PFSK-1 (cell line): ENCODE measurements around the gene MORN5.

Experiments used
- FOXP2 ChIP-seq: optimal IDR thresholded peaks from 2 replicates; pipeline ENCODE3; 2011; ENCODE audit warnings: borderline replicate concordance, control low read depth, inconsistent platforms; ENCODE audit not compliant: insufficient read depth; ENCODE audit errors: extremely low read length, extremely low read depth
- POLR2AphosphoS5 ChIP-seq: IDR thresholded peaks from 2 replicates; pipeline ENCODE4 v1.6.1; 2012; ENCODE audit warnings: low read depth, mild to moderate bottlenecking, control low read depth, low read length, moderate library complexity
- REST ChIP-seq, 2 experiments: IDR thresholded peaks; 2 replicates each; pipeline versions ENCODE4 v1.6.1 to v1.8.0; 2011 to 2012; ENCODE audit warnings: low read depth in 2 of 2, low read length in 2 of 2, control low read depth in 1 of 2, inconsistent platforms in 1 of 2, mild to moderate bottlenecking in 1 of 2, moderate library complexity in 1 of 2; ENCODE audit not compliant: insufficient read depth in 1 of 2
- SIN3A ChIP-seq: IDR thresholded peaks from 2 replicates; pipeline ENCODE4 v1.6.1; 2012; ENCODE audit warnings: mild to moderate bottlenecking, low read length, moderate library complexity, borderline replicate concordance; ENCODE audit not compliant: insufficient read depth
- TAF1 ChIP-seq: IDR thresholded peaks from 2 replicates; pipeline ENCODE4 v1.6.1; 2012; ENCODE audit warnings: low read length, control low read depth, borderline replicate concordance; ENCODE audit not compliant: insufficient read depth

Gene MORN5

DNA sequence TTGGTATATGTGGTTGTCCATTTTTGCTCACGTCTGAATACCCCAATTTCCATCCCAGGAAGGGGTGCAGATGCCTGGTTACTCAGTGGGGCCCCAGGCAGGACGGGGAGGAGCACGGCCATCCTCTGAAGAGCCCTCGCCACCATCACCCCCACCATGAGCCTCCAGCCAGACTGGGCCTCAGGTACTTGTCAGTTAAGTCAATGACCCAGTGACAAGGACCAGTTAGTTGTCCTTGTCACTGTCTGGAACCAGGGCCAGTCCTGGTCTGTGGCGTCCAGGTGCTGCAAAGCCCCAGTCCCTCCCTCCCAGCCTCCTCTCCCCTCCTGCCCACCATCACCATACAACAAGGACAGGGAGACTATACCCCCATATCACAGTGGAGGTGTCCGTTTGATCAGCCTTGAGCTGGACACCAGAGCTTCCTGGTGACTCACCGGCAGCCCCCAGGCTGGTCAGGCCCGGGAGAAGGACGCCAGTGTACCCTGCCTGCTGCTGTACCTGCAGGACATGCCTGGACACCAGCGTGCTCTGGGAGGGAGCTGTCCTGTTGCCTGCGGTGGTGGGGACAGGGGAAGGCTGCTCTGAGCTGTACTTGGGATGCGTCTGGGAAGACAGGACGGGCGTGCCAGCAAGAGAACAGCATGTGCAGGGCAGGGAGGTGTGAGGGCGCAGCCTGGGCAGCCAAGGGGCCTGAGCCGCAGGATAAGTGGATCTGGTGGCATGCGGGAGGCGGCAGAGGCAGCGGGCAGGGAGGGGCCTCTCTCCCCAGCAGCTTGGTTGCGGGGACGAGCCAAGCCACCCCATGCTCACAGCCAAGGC, 34.0 kb upstream of the MORN5 start:
- TF ChIP-seq FOXP2 (no peak), SIN3A (no peak), POLR2AphosphoS5 (no peak), TAF1 (no peak), REST (IDR thresholded peaks at IDR 0.05; ENCODE audit: insufficient read depth in 1 of 2, low read depth in 2 of 2, low read length in 2 of 2) (no peak)

DNA sequence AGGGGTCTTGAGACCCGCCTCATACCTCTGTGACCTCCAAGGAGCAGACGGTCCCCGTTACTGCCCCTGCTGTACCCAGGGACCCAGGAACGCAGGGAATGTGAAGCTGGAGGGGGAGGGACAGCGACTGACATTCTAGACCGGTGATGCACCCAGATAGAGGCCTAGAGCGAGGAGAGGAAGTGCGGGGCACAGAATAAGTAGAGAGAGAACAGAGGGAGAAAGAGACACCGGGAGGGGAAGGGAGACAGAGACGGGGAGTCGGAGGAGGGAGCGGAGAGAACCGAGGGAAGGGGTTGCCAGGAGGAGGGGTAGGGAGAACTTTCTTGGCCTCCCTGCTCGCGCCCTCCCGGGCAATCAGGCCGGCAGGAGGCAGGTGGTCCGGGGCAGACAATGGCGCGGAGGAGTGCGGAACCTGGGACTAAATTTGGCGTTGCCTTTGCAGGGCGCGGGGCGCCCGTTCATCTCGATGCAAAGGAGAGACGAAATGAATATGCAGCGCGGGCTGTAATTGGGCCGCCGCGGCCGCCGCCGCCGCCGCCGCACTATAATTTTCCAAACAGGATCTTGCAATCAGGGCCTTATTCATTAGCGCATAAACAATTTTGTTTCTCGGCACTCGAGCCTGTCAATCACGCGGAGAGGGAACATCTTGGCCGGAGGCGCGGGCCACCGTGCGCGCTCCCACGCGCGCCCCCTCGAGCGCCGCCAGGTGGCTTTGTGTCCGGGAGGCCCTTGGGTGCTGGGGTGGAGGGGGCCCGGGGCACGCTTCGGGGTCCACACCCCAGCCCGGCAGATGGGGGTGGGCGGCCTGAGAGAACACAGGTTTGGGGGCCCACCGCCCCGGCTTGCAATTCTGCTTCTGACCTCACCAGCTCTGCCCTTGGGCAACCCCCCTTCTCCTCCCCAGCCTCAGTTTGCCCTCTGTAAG, 33.1 kb upstream of the MORN5 start:
- TF ChIP-seq FOXP2: no peak
- TF ChIP-seq SIN3A: no peak
- TF ChIP-seq TAF1: no peak
- no peak for TF ChIP-seq REST (IDR thresholded peaks at IDR 0.05; ENCODE audit: insufficient read depth in 1 of 2, low read depth in 2 of 2, low read length in 2 of 2)
- no peak for TF ChIP-seq POLR2AphosphoS5

- no peak for TF ChIP-seq SIN3A
- no peak for TF ChIP-seq FOXP2
- no peak for TF ChIP-seq TAF1
- TF ChIP-seq POLR2AphosphoS5: no peak
- TF ChIP-seq REST (IDR thresholded peaks at IDR 0.05; ENCODE audit: insufficient read depth in 1 of 2, low read depth in 2 of 2, low read length in 2 of 2): no peak
These were observed 32.3 kb upstream of the MORN5 start for GRCh38 chr9:122127396-122127798.

DNA sequence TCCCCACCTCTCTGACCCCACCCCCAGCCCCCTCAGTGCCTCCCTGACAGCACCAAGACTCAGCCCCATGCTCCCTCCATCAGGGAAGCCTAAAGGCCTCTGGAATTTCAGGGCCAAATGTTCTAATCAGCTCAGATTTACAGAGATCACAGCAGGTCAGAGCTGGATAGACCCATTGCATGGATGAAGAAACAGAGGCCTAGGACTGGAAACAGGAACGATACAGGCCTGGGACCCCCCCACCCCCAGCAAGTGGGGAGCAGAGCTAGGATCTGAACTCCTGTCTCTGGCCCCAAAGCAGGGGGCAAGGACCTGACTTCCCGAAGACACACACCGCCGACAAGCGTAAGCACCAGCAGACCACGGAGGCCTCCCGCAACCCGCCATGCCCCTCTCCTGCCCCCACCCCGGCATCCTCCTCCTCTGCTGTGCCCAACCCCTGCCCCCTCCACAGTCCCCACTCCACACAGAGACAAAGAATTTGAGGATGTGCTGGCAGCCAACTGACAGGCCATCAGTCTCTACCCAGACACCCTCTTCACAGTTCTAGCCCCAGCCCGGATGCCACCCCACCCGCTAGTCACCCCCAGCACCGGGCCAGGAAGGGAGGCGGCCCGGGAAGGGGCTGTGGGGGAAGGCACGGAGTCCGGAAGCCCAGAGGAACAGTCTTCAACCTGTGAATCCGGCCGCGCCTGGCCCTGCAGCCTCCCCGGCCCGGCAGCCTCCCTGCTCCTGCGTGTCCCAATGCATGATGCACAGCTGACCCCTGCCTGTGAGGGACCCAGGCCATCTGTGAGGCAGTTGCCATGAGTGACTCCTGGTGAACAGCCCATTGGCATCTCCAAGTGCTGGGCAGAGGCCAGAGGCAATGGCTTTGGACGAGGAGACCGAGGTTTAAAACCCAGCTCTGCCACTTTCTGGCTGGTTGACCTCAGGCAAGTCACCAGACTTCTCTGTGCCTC, 31.4 kb upstream of the MORN5 start:
- TF ChIP-seq FOXP2: no peak
- no peak for TF ChIP-seq POLR2AphosphoS5
- no peak for TF ChIP-seq TAF1
- no peak for TF ChIP-seq REST (IDR thresholded peaks at IDR 0.05; ENCODE audit: insufficient read depth in 1 of 2, low read depth in 2 of 2, low read length in 2 of 2)
- no peak for TF ChIP-seq SIN3A
